IMR-90 (cell line): ENCODE measurements around the gene ZNF57. TPM values are rescaled to one million over a fixed set of nuclear protein-coding genes. Genes with fewer than 3 reads are reported as not detected.

Experiments used
- ATAC-seq: fragments of 200-7000 bp; cut with Tn5 transposase; 2 replicates; pipeline ENCODE4 v1.9.1; 2020; ENCODE audit warnings: low read depth, mild to moderate bottlenecking, moderate library complexity
- BruUV-seq: library from RNA; stranded (reverse); fragments of 400-500 nt; replicated peaks from 2 replicates; lab custom pipeline; 2021; lab: Mats Ljungman, UMichigan
- CTCF ChIA-PET: fragments of 300-600 bp; formaldehyde crosslinking; extraction: SDS; loops from one replicate; lab custom pipeline; 2021; ENCODE audit warnings: antibody characterized with exemption; lab: Yijun Ruan, JAX
- POLR2A ChIA-PET: fragments of 300-600 bp; sonication (Branson Sonifier 250); formaldehyde crosslinking; loops from one replicate; lab custom pipeline; 2022; ENCODE audit warnings: antibody characterized with exemption; ENCODE audit not compliant: unreplicated experiment; lab: Charles Lee
- DNase-seq: peaks from one replicate; pipeline ENCODE4 v3.0.0; 2013
- H2AFZ ChIP-seq: replicated peaks from 2 replicates; pipeline ENCODE3; 2013; ENCODE audit warnings: low read length, mild to moderate bottlenecking; ENCODE audit not compliant: poor library complexity
- H2AK5ac ChIP-seq: 2 replicates; pipeline ENCODE4 v1.6.1; 2013; ENCODE audit warnings: low read depth, low read length, inconsistent platforms
- H2AK9ac ChIP-seq: replicated peaks from 2 replicates; pipeline ENCODE3; 2013; ENCODE audit warnings: mild to moderate bottlenecking, low read depth, low read length, moderate library complexity; ENCODE audit not compliant: poor library complexity
- H2BK120ac ChIP-seq: 2 replicates; pipeline ENCODE4 v1.6.1; 2013; ENCODE audit warnings: low read depth, low read length, inconsistent platforms
- H2BK15ac ChIP-seq: 3 replicates; pipeline ENCODE4 v1.6.1; 2013; ENCODE audit warnings: low read depth, low read length, inconsistent platforms
- H2BK20ac ChIP-seq: 2 replicates; pipeline ENCODE4 v1.6.1; 2013; ENCODE audit warnings: low read depth, mild to moderate bottlenecking, inconsistent platforms, low read length, moderate library complexity
- H2BK5ac ChIP-seq: 2 replicates; pipeline ENCODE4 v1.6.1; 2013; ENCODE audit warnings: mild to moderate bottlenecking, low read depth, low read length, inconsistent platforms; ENCODE audit not compliant: poor library complexity, severe bottlenecking
- H3K14ac ChIP-seq: replicated peaks from 2 replicates; pipeline ENCODE4 v1.6.1; 2013; ENCODE audit warnings: low read depth, low read length, inconsistent platforms
- H3K18ac ChIP-seq: 2 replicates; pipeline ENCODE4 v1.6.1; 2013; ENCODE audit warnings: low read depth, low read length, control low read depth
- H3K23ac ChIP-seq: 2 replicates; pipeline ENCODE4 v1.6.1; 2013; ENCODE audit warnings: low read depth, low read length, inconsistent platforms
- H3K27ac ChIP-seq: 2 replicates; pipeline ENCODE4 v1.5.1; 2013; ENCODE audit warnings: mild to moderate bottlenecking, control low read depth, low read length; ENCODE audit not compliant: insufficient read depth
- H3K27me3 ChIP-seq: 2 replicates; pipeline ENCODE4 v1.6.1; 2013; ENCODE audit warnings: low read length; ENCODE audit not compliant: control insufficient read depth, insufficient read depth
- H3K36me3 ChIP-seq: 2 replicates; pipeline ENCODE4 v1.6.1; 2013; ENCODE audit warnings: low read length, mixed read lengths; ENCODE audit not compliant: control insufficient read depth, insufficient read depth
- H3K4ac ChIP-seq: 2 replicates; pipeline ENCODE4 v1.6.1; 2013; ENCODE audit warnings: low read depth, low read length, inconsistent platforms
- H3K4me1 ChIP-seq: 2 replicates; pipeline ENCODE4 v1.6.1; 2013; ENCODE audit warnings: low read length, mixed read lengths; ENCODE audit not compliant: control insufficient read depth, insufficient read depth
- H3K4me2 ChIP-seq: 2 replicates; pipeline ENCODE4 v1.6.1; 2013; ENCODE audit warnings: low read depth, mild to moderate bottlenecking, control low read depth, low read length, moderate library complexity
- H3K4me3 ChIP-seq: 2 replicates; pipeline ENCODE4 v1.5.1; 2013; ENCODE audit warnings: low read depth, mild to moderate bottlenecking, control low read depth, low read length, moderate library complexity; ENCODE audit not compliant: insufficient read depth
- H3K56ac ChIP-seq: 2 replicates; pipeline ENCODE4 v1.6.1; 2013; ENCODE audit warnings: low read length, inconsistent platforms; ENCODE audit not compliant: insufficient read depth; ENCODE audit errors: extremely low read depth
- H3K79me1 ChIP-seq, 2 experiments: 2 replicates each; pipeline ENCODE4 v1.6.1; 2013; ENCODE audit warnings: low read length in 2 of 2, inconsistent platforms in 1 of 2, low read depth in 1 of 2
- H3K9ac ChIP-seq: 2 replicates; pipeline ENCODE4 v1.6.1; 2013; ENCODE audit warnings: low read depth, low read length, control low read depth
- H3K9me1 ChIP-seq: 2 replicates; pipeline ENCODE4 v1.6.1; 2013; ENCODE audit warnings: low read length, inconsistent platforms; ENCODE audit not compliant: insufficient read depth
- H3K9me3 ChIP-seq: 2 replicates; pipeline ENCODE4 v1.6.1; 2013; ENCODE audit warnings: low read length; ENCODE audit not compliant: control insufficient read depth, insufficient read depth
- H4K20me1 ChIP-seq: 2 replicates; pipeline ENCODE4 v1.6.1; 2013; ENCODE audit warnings: low read length, inconsistent platforms; ENCODE audit not compliant: insufficient read depth
- H4K5ac ChIP-seq: 2 replicates; pipeline ENCODE4 v1.6.1; 2013; ENCODE audit warnings: mild to moderate bottlenecking, low read depth, low read length, control low read depth
- H4K8ac ChIP-seq, 2 experiments: 2 replicates each; pipeline ENCODE4 v1.6.1; 2013; ENCODE audit warnings: low read depth in 2 of 2, low read length in 2 of 2, control low read depth in 1 of 2, inconsistent platforms in 1 of 2
- H4K91ac ChIP-seq: 2 replicates; pipeline ENCODE4 v1.6.1; 2013; ENCODE audit warnings: low read depth, low read length, inconsistent platforms; ENCODE audit not compliant: insufficient read depth
- BHLHE40 ChIP-seq: fragments of 150-350 bp; IDR thresholded peaks from 2 replicates; pipeline ENCODE4 v1.6.1; 2016; ENCODE audit warnings: mild to moderate bottlenecking, low read depth, low read length
- CEBPB ChIP-seq: IDR thresholded peaks from 2 replicates; pipeline ENCODE4 v1.6.1; 2012; ENCODE audit warnings: low read depth, low read length, improper control_type of control experiment
- CHD1 ChIP-seq: IDR thresholded peaks from 2 replicates; pipeline ENCODE4 v1.6.1; 2012; ENCODE audit warnings: low read depth, low read length, improper control_type of control experiment
- ELK1 ChIP-seq: fragments of 150-350 bp; IDR thresholded peaks from 2 replicates; pipeline ENCODE4 v1.6.1; 2016; ENCODE audit warnings: low read depth, mild to moderate bottlenecking, low read length, moderate library complexity, borderline replicate concordance
- MAFK ChIP-seq: IDR thresholded peaks from 2 replicates; pipeline ENCODE4 v1.6.1; 2012; ENCODE audit warnings: low read depth, low read length, improper control_type of control experiment
- MAZ ChIP-seq: IDR thresholded peaks from 2 replicates; pipeline ENCODE4 v1.6.1; 2012; ENCODE audit warnings: low read depth, mild to moderate bottlenecking, low read length, improper control_type of control experiment, moderate library complexity, borderline replicate concordance
- MXI1 ChIP-seq: IDR thresholded peaks from 2 replicates; pipeline ENCODE4 v1.6.1; 2012; ENCODE audit warnings: low read depth, mild to moderate bottlenecking, low read length, moderate library complexity, borderline replicate concordance
- POLR2A ChIP-seq: IDR thresholded peaks from 2 replicates; pipeline ENCODE4 v1.6.1; 2012; ENCODE audit warnings: mild to moderate bottlenecking, low read depth, low read length
- RAD21 ChIP-seq: IDR thresholded peaks from 2 replicates; pipeline ENCODE4 v1.6.1; 2012; ENCODE audit warnings: low read length, improper control_type of control experiment
- RFX5 ChIP-seq: IDR thresholded peaks from 2 replicates; pipeline ENCODE4 v1.8.0; 2012; ENCODE audit warnings: low read depth, mild to moderate bottlenecking, low read length, moderate library complexity
- SMC3 ChIP-seq: fragments of 150-350 bp; IDR thresholded peaks from 2 replicates; pipeline ENCODE4 v1.6.1; 2016; ENCODE audit warnings: low read depth, mild to moderate bottlenecking, antibody characterized with exemption, low read length, moderate library complexity
- WGBS, 2 experiments: methylation state at CpG; one replicate each; pipeline versions ENCODE4 v1.1.5 to v1.1.7; 2013; ENCODE audit warnings: missing lambda C conversion rate in 2 of 2; ENCODE audit not compliant: insufficient read length in 1 of 2; ENCODE audit errors: extremely low coverage in 2 of 2; 5-methylcytosine and 5-hydroxymethylcytosine counted together
- dilution Hi-C: fragments of 300-500 bp; cut with HindIII; formaldehyde crosslinking; loops from one replicate; pipeline ENCODE4 v1.14.3; 2018; ENCODE audit warnings: low sequenced_read_pairs; ENCODE audit not compliant: unreplicated experiment
- in situ Hi-C: fragments of 300-500 bp; cut with MboI; formaldehyde crosslinking; loops from 3 replicates; pipeline ENCODE4 v1.14.3; 2019; ENCODE audit warnings: low sequenced_read_pairs, inconsistent platforms, mixed read lengths
- intact Hi-C: fragments of 100-400 bp; cut with micrococcal nuclease; formaldehyde crosslinking; loops from 2 replicates; pipeline ENCODE4 v1.10.0; 2022
- polyA plus RNA-seq, 3 experiments: library from polyadenylated mRNA; depleted of rRNA; stranded (reverse); fragments of >200 nt; gene quantifications; 2 replicates each; pipeline ENCODE4 v1.2.3, GENCODE V29; 2012; ENCODE audit warnings: low replicate concordance in 1 of 3
- total RNA-seq: library from RNA; depleted of rRNA; stranded (reverse); fragments of >200 nt; gene quantifications from 2 replicates; pipeline ENCODE4 v1.2.3, GENCODE V29; 2012
- TF ChIP-seq, protein P1 (sequence below): fragments of 150-350 bp; IDR thresholded peaks from 2 replicates; pipeline ENCODE4 v1.6.1; 2017; ENCODE audit warnings: mild to moderate bottlenecking, antibody characterized with exemption, low read length, low read depth

The ZNF57 gene
- total and polyA plus RNA-seq, 2 of the 4 experiments (the other 2 are of a cell fraction): 2.2 to 8.6 TPM

- TF ChIP-seq MXI1 (peak; percentile 71; the same call in 1 of the 2 replicates), SMC3 (no peak), RAD21 (no peak)
These were observed 44.2 kb downstream of the ZNF57 start, which contains the start of gene ZNF77 (continued) for GRCh38 chr19:2944775-2945574.

- no peak overlapping the region for H3K23ac ChIP-seq
- no peak overlapping the region for H3K56ac ChIP-seq
- peak overlapping the region; percentile 58; the same call in 1 of the 2 replicates for H3K9ac ChIP-seq
- H3K36me3 ChIP-seq: no peaks in the 10 kb centered on the region
- H3K9me1 ChIP-seq: peaks cover 7% of the 10 kb centered on the region
- WGBS, 2 experiments: no CpG with 5 or more reads among the region's 17 CpGs
- H3K4me3 ChIP-seq: peak overlapping the region; percentile 87
- no peak overlapping the region for H2BK20ac ChIP-seq
- no TSS peak for BruUV-seq
- H3K4me2 ChIP-seq: peak overlapping the region; percentile 68
- peak overlapping the region; percentile 86 for H2BK5ac ChIP-seq
- H3K27me3 ChIP-seq: no peaks in the 10 kb centered on the region
- no peak overlapping the region for H2BK15ac ChIP-seq
- no peaks in the 10 kb centered on the region for H4K20me1 ChIP-seq
- H3K9me3 ChIP-seq: no peaks in the 10 kb centered on the region
- peak overlapping the region; percentile 17 to 90; a peak in 2 of 4 replicates for H4K8ac ChIP-seq
- POLR2A ChIA-PET: no interaction called here
- peak overlapping the region; percentile 90; the same call in 1 of the 2 replicates for H3K4ac ChIP-seq
- no peak overlapping the region; the same call in 1 of the 2 replicates for H3K27ac ChIP-seq
- ATAC-seq: no peak
- no peak for DNase-seq
- TF ChIP-seq BHLHE40 (no peak), RAD21 (no peak), POLR2A (no peak), MAFK (no peak), SMC3 (no peak), CHD1 (no peak), RFX5 (no peak), CEBPB (no peak), MAZ (no peak), ELK1 (no peak)
- TF ChIP-seq, protein P1, sequence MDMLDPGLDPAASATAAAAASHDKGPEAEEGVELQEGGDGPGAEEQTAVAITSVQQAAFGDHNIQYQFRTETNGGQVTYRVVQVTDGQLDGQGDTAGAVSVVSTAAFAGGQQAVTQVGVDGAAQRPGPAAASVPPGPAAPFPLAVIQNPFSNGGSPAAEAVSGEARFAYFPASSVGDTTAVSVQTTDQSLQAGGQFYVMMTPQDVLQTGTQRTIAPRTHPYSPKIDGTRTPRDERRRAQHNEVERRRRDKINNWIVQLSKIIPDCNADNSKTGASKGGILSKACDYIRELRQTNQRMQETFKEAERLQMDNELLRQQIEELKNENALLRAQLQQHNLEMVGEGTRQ: no peak
- intact Hi-C loops (loop anchor here (2.0 kb wide), 1 partner anchor 45 kb away; the partner anchor contains the start of gene ZNF57), dilution Hi-C loops (no loop called here), in situ Hi-C loops (no loop called here)
- H3K14ac ChIP-seq: no peak overlapping the region
- H2BK120ac ChIP-seq: no peak overlapping the region
- peak overlapping the region; percentile 13; the same call in 1 of the 2 replicates for H4K5ac ChIP-seq
- peaks cover 13 to 37% of the 10 kb centered on the region in 2 experiments for H3K79me1 ChIP-seq
- H2AFZ ChIP-seq: peak overlapping the region; percentile 100
- H2AK9ac ChIP-seq: peak overlapping the region; percentile 97
- H3K18ac ChIP-seq: no peak overlapping the region
- no peak overlapping the region for H2AK5ac ChIP-seq
- CTCF ChIA-PET: no interaction called here
- no peak overlapping the region for H4K91ac ChIP-seq
- peaks cover 5% of the 10 kb centered on the region; the same call in 1 of the 2 replicates for H3K4me1 ChIP-seq
These were observed 45.0 kb downstream of the ZNF57 start for GRCh38 chr19:2945575-2946184.
